Prostate gland (tissue), 2 donors: ENCODE measurements around the gene RAB9B. TPM values are rescaled to one million over a fixed set of nuclear protein-coding genes. Genes with fewer than 3 reads are reported as not detected.

ENCODE experiments used
- DNase-seq: peaks from one replicate; pipeline ENCODE4 v3.0.0-alpha.2; 2019; ENCODE audit warnings: low spot score
- H3K27ac ChIP-seq, 2 donors: fragments of 200-600 bp; sonication (generic); 2 replicates each; pipeline ENCODE4 v1.5.1; 2017 to 2019
- H3K27me3 ChIP-seq: fragments of 200-600 bp; sonication (generic); replicated peaks from 2 replicates; pipeline ENCODE4 v1.5.1; 2019; ENCODE audit not compliant: insufficient read depth
- H3K36me3 ChIP-seq, 2 donors: fragments of 200-600 bp; sonication (generic); 1 replicate in 1 of 2; 2 replicates in 1 of 2; pipeline versions ENCODE4 v1.5.1 to v1.8.1; 2017 to 2019
- H3K4me1 ChIP-seq: fragments of 200-600 bp; sonication (generic); replicated peaks from 2 replicates; pipeline ENCODE4 v1.5.1; 2019
- H3K4me3 ChIP-seq, 2 donors: fragments of 200-600 bp; sonication (generic); 2 replicates each; pipeline ENCODE4 v1.5.1; 2017 to 2019
- H3K9me3 ChIP-seq: fragments of 200-600 bp; sonication (generic); 2 replicates; pipeline ENCODE4 v1.5.1; 2017
- CTCF ChIP-seq, 4 experiments: fragments of 200-600 bp in 2 of 4; fragments of 450-650 bp in 2 of 4; sonication (generic) in 2 of 4; IDR thresholded peaks; 1 replicate in 3 of 4; 2 replicates in 1 of 4; pipeline ENCODE4 v1.5.1; 2016 to 2019; ENCODE audit warnings: antibody characterized with exemption in 4 of 4, mild to moderate bottlenecking in 2 of 4, moderate library complexity in 2 of 4
- POLR2A ChIP-seq: fragments of 450-650 bp; IDR thresholded peaks from one replicate; pipeline ENCODE4 v1.6.1; 2016; ENCODE audit warnings: antibody characterized with exemption, mild to moderate bottlenecking
- POLR2AphosphoS5 ChIP-seq: sonication (generic); formaldehyde crosslinking; IDR thresholded peaks from one replicate; pipeline ENCODE4 v1.6.1; 2017; ENCODE audit warnings: antibody characterized with exemption
- WGBS: methylation state at CpG from one replicate; pipeline ENCODE4 v1.1.5; 2018; 5-methylcytosine and 5-hydroxymethylcytosine counted together
- intact Hi-C: fragments of 100-400 bp; cut with DNase I; formaldehyde crosslinking; loops from one replicate; pipeline ENCODE4 v1.14.2; 2022
- total RNA-seq, 2 donors: library from RNA; depleted of rRNA; stranded (reverse); fragments of >200 nt; gene quantifications; one replicate each; pipeline ENCODE4 v1.1.0, GENCODE V29; 2016

RAB9B gene
- total RNA-seq, 2 donors from 2014 or later: 2.8 to 4.5 TPM

DNA sequence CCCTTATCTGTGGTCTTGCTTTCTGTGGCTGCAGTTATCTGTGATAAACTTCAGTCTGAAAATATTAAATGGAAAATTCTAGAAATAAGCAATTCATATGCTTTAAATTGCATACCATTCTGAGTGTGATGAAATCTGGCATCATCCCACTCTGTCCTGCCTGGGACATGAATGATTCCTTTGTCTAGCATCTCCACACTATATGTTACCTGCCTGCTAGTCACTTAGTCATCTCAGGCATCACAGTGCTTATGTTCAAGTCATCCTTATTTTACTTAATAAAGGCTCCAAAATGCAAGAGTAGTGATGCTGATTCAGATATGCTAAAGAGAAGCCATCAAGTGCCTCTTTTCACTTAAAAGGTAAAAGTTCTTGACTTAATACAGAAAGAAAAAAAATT lies 14.3 kb upstream of the RAB9B start:
- no peak for DNase-seq
- H3K27ac ChIP-seq: no peak overlapping the region
- H3K36me3 ChIP-seq: no peaks in the 10 kb centered on the region
- intact Hi-C loops: no loop called here
- no peak overlapping the region for H3K4me3 ChIP-seq
- no peaks in the 10 kb centered on the region for H3K9me3 ChIP-seq
- no peaks in the 10 kb centered on the region for H3K27me3 ChIP-seq
- TF ChIP-seq CTCF (IDR thresholded peaks at IDR 0.05): no peak
- TF ChIP-seq POLR2AphosphoS5: no peak
- no peaks in the 10 kb centered on the region for H3K4me1 ChIP-seq

- no peaks in the 10 kb centered on the region for H3K27me3 ChIP-seq
- H3K4me3 ChIP-seq: no peak overlapping the region
- no peaks in the 10 kb centered on the region for H3K9me3 ChIP-seq
- no peaks in the 10 kb centered on the region for H3K4me1 ChIP-seq
- WGBS: 0% methylated on average over 4 of the region's 4 CpGs
- no peak overlapping the region for H3K27ac ChIP-seq
- intact Hi-C loops: no loop called here
- DNase-seq: peak; percentile 10
- TF ChIP-seq POLR2AphosphoS5: no peak
- peak in 3 of 4 experiments; percentile 40 to 48 (median 47) for TF ChIP-seq CTCF (IDR thresholded peaks at IDR 0.05)
- no peak for TF ChIP-seq POLR2A
- H3K36me3 ChIP-seq: no peaks in the 10 kb centered on the region
Observed at GRCh38 chrX:103845165-103845653, 13.2 kb upstream of the RAB9B start.

DNA sequence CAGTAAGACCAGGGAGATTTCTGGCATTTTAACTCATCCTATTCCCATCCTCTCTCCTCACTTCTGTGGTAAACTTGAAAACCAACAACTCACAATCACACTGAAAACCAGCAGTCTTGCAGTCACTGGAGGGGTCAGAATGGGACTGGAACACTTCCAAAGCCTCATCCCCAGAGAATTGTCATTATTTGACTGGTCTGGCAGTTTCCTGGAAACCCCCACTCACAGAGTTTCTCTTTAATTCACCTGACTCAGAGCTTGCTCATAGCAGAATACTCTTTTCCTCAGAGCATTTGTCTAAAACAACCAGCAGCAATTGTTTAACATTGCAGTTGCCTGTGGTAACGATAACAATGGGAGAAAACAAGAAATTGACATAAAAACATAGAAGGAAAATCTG lies 7.3 kb upstream of the RAB9B start:
- DNase-seq: no peak
- Histone ChIP-seq H3K9me3 (no peaks in the 10 kb centered on the region), H3K27me3 (no peaks in the 10 kb centered on the region), H3K4me1 (no peaks in the 10 kb centered on the region), H3K27ac (no peak overlapping the region), H3K36me3 (no peaks in the 10 kb centered on the region), H3K4me3 (no peak overlapping the region)
- TF ChIP-seq POLR2AphosphoS5 (no peak), POLR2A (no peak), CTCF (IDR thresholded peaks at IDR 0.05) (no peak)
- 100% methylated on average over 1 of the region's 1 CpG for WGBS
- intact Hi-C loops: no loop called here

DNA sequence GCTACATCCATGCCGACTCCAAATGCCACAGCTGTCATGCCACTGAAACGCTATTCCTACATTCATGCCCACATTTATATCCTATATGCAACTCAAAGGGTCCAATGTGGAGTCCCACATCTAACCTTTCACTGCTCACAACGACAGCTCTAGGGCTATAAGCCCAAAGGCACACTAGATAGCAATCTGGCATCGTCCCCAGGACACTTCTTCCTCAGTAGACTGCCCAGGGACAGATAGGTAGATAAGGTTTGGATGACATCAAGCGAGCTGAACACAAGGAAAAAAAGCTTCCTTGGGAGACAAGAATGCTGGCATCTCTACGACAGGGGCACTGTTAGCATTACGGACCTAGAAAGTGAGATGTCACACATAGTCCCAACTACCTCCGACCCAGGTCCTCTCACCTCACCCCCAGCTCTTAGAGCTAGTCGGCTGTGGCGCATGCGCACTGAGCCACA lies 685 bp downstream of the RAB9B start:
- Histone ChIP-seq H3K4me1 (no peaks in the 10 kb centered on the region), H3K36me3 (no peaks in the 10 kb centered on the region), H3K9me3 (no peaks in the 10 kb centered on the region), H3K27me3 (no peaks in the 10 kb centered on the region), H3K27ac (peak overlapping the region; percentile 69 to 72), H3K4me3 (peak overlapping the region; percentile 48 to 50)
- TF ChIP-seq POLR2AphosphoS5: no peak
- TF ChIP-seq POLR2A: no peak
- TF ChIP-seq CTCF (IDR thresholded peaks at IDR 0.05): no peak
- intact Hi-C loops: no loop called here
- no peak for DNase-seq
- 14% methylated on average over 11 of the region's 11 CpGs for WGBS

- no peaks in the 10 kb centered on the region for H3K36me3 ChIP-seq
- H3K27me3 ChIP-seq: no peaks in the 10 kb centered on the region
- TF ChIP-seq POLR2A: no peak
- TF ChIP-seq CTCF (IDR thresholded peaks at IDR 0.05): no peak
- intact Hi-C loops: no loop called here
- H3K4me3 ChIP-seq: no peak overlapping the region
- H3K27ac ChIP-seq: no peak overlapping the region
- no peak for DNase-seq
- no peaks in the 10 kb centered on the region for H3K9me3 ChIP-seq
- no peaks in the 10 kb centered on the region for H3K4me1 ChIP-seq
- whole genome bisulfite sequencing: 65% methylated on average over 7 of the region's 7 CpGs
Observed at GRCh38 chrX:103830848-103831247, 1.2 kb downstream of the RAB9B start.
